ENCODE results near the gene KARS1.
"Not testable (repeated sequence)": the region's sequence is repeated elsewhere in the genome, so short reads cannot be mapped to it uniquely, and the experiment has no call there.

Gene KARS1

DNA sequence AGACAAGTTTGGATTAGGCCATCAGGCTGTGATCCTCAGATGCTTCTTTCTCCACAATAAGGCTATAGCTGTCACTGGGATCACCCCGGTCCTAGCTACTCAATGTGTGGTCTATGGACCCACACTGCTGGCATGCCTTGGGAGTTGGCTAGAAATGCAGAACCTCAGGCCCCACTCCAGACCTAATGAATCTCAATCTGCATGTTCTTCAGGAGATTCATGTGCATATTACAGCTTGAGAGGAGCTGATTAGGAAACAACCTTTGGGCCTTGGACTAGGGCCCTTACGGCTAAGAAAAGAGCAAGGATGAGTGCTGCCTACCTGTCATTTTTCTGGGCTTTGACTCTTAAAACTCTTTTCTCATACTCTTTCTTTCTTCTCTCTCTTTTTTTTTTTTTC, 31.8 kb downstream of the KARS1 start:
- no peak overlapping the region for H3K27ac Mint-ChIP-seq
- H3K27me3 Mint-ChIP-seq = no peaks in the 10 kb centered on the region
- H3K4me3 Mint-ChIP-seq = no peak overlapping the region
- H3K4me1 Mint-ChIP-seq (ENCODE audit: low read depth) = peaks cover 15% of the 10 kb centered on the region
- H3K9me3 Mint-ChIP-seq (ENCODE audit: low read depth) = no peaks in the 10 kb centered on the region
- H3K36me3 Mint-ChIP-seq = peaks cover 10% of the 10 kb centered on the region

- peaks cover 5% of the 10 kb centered on the region for H3K36me3 Mint-ChIP-seq
- no peak overlapping the region for H3K4me3 Mint-ChIP-seq
- no peak overlapping the region for H3K27ac Mint-ChIP-seq
- H3K27me3 Mint-ChIP-seq = no peaks in the 10 kb centered on the region
- H3K9me3 Mint-ChIP-seq (ENCODE audit: low read depth) = no peaks in the 10 kb centered on the region
- H3K4me1 Mint-ChIP-seq (ENCODE audit: low read depth) = peaks cover 8% of the 10 kb centered on the region
These were observed 33.2 kb downstream of the KARS1 start for GRCh38 chr16:75614066-75614897.

DNA sequence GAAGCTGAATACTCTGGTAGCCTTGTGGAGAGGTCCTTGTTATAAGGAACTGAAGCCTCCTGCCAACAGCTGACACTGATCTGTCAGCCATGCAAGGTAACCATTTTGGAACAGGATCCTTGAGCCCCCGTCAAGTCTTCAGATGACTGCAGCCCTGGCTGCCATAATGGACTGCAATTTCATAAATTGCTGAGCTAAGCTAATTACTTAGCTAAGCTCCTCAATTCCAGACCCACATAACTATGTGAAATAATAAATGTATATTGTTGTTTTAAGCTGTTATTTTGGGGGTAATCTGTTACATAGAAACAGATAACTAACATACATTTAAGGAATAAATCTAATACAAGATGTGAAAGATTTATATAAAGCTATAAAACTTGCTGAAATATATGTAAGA, 41.0 kb downstream of the KARS1 start:
- H3K9me3 Mint-ChIP-seq (ENCODE audit: low read depth) = peaks cover 9% of the 10 kb centered on the region
- H3K4me3 Mint-ChIP-seq = no peak overlapping the region
- H3K4me1 Mint-ChIP-seq (ENCODE audit: low read depth) = no peaks in the 10 kb centered on the region
- no peaks in the 10 kb centered on the region for H3K27me3 Mint-ChIP-seq
- peaks cover 27% of the 10 kb centered on the region for H3K36me3 Mint-ChIP-seq
- no peak overlapping the region for H3K27ac Mint-ChIP-seq

DNA sequence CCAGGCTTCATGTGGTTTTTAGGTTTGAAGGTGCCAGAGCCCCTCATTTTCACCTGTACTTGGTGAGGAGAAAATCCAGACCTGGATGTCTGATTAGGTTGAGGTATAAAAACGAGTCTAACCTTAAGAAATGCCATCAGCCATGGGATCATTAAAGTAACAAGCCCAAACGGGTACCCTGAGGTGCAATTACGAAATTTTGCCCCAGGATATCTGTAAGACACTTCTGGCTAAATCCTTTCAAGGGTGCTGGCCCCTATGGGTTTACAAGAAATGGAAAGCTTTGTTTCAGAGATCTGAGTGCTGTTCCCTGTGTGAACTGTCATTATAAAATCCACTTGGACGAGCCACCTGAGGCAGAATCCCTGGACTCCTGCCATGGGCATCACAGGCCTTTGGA, 44.2 kb downstream of the KARS1 start:
- no peaks in the 10 kb centered on the region for H3K27me3 Mint-ChIP-seq
- peaks cover 32% of the 10 kb centered on the region for H3K36me3 Mint-ChIP-seq
- H3K4me3 Mint-ChIP-seq = no peak overlapping the region
- H3K27ac Mint-ChIP-seq = no peak overlapping the region
- peaks cover 9% of the 10 kb centered on the region for H3K9me3 Mint-ChIP-seq (ENCODE audit: low read depth)
- no peaks in the 10 kb centered on the region for H3K4me1 Mint-ChIP-seq (ENCODE audit: low read depth)

DNA sequence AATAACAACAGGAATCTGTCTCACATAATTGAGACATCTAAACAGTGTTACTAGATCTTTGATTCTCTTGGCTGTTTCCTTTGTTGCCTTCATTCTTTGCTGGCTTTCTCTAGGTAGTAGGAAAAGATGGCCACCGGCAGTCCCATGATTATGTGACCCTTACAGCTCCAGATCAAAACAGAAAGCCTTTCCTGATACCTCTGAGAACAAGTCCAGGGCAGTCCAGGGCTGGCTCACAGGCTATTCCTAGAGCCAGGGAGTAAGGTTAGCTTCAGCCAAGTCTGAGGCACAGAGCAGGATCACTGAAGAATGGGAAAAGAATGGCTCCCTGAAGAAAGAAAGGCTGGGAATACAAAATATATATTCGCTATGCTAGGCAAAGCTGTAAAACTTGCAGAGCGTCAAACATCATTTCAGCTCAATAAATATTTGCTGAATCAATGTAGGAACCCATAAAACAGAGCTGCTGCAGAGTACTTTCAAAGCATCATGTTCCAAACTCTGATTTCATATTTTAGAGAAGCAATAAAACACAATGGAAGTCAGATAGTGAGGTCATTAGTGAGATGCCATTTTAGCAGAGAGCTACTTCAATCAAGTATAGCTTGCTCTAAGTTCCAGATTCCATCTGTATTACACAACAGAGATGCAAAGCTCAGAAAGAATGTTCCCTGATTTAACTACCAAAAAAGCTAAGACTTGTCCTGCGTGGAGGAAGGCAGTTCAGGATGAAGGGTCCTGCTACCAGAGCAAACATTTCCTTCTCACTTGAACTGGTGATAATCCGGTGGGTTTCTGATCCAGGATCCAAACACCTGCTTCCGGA, 47.8 kb downstream of the KARS1 start:
- Mint-ChIP-seq H3K27ac (no peak overlapping the region), H3K36me3 (peaks cover 38% of the 10 kb centered on the region), H3K27me3 (no peaks in the 10 kb centered on the region), H3K9me3 (ENCODE audit: low read depth) (peaks cover 9% of the 10 kb centered on the region), H3K4me3 (no peak overlapping the region), H3K4me1 (ENCODE audit: low read depth) (peaks cover 3% of the 10 kb centered on the region)

DNA sequence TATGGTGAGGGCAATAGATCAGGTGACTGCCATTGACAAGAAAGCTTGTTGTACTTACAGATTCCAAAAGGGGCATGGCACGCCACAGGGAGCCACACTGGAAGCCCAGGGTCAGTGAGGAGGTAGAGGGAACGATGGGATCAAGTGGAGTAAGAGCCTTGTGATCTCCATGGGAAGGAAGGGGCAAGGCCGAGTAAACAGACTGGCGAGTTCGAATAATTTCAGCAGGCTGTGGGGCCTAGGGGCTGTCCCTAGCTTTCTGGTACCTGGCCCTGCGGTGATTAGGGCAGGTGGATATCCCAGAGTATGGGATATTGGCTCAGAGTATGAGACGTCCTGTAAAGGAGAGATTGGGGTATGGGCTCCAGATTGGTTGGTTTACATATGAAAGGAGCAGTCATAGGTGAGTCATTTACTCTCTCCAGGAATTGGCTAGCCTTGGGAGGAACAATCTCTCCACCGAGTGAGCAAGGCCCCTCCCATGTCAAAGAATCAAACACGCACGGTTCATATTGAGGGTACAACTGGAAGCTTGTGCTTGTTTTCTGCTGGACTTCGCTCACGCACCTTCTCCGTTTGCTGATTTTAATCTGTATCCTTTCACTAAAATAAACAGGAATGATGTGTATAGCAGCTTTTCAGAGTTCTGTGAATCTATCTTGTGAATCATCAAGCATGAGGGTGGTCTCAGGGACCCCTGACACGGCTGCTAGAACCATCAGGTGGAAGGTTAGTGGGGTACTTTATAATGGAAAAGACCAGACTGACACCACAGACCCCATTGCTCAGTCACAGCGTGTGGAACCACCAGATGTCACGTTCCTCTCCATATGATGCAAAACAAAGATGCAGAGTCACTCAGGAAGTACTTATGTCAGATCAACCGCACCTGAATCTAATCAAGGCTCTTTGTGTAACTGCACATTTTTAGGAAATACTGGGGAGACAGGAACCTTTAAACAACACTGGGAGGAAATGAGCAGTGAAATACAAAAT, 53.3 kb downstream of the KARS1 start:
- Mint-ChIP-seq H3K36me3 (peaks cover 15% of the 10 kb centered on the region), H3K9me3 (ENCODE audit: low read depth) (no peaks in the 10 kb centered on the region), H3K27me3 (no peaks in the 10 kb centered on the region), H3K4me3 (no peak overlapping the region), H3K27ac (peak overlapping the region; percentile 41), H3K4me1 (ENCODE audit: low read depth) (peaks cover 10% of the 10 kb centered on the region)

DNA sequence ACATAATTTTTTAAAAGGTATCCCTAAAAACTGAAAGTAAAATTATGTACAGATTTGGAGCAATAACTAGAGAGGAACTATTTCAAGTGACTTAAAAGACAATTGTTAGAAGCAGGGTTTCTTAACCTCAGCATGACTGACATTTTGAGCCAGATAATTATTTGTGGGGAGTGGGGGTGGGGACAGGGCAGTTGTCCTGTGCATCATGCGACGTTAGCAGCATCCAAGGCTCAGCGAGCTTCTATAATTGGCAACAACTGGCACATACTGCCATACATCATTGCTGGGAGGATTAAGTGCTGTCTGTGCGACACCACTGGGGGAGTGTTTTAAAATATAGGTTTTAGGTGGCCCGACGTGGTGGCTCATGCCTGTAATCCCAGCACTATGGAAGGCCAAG, 54.2 kb downstream of the KARS1 start:
- no peak overlapping the region for H3K27ac Mint-ChIP-seq

GRCh38 chr16:75591927-75592326, 55.5 kb downstream of the KARS1 start:
- H3K36me3 Mint-ChIP-seq; H3K27ac Mint-ChIP-seq; H3K4me1 Mint-ChIP-seq (ENCODE audit: low read depth); H3K4me3 Mint-ChIP-seq; H3K27me3 Mint-ChIP-seq; H3K9me3 Mint-ChIP-seq (ENCODE audit: low read depth): not testable (repeated sequence)

More for the DNA sequence above, 54.2 kb downstream of the KARS1 start:
- Mint-ChIP-seq H3K4me3 (no peak overlapping the region), H3K9me3 (ENCODE audit: low read depth) (no peaks in the 10 kb centered on the region), H3K36me3 (peaks cover 15% of the 10 kb centered on the region), H3K27me3 (no peaks in the 10 kb centered on the region), H3K4me1 (ENCODE audit: low read depth) (peaks cover 10% of the 10 kb centered on the region)

DNA sequence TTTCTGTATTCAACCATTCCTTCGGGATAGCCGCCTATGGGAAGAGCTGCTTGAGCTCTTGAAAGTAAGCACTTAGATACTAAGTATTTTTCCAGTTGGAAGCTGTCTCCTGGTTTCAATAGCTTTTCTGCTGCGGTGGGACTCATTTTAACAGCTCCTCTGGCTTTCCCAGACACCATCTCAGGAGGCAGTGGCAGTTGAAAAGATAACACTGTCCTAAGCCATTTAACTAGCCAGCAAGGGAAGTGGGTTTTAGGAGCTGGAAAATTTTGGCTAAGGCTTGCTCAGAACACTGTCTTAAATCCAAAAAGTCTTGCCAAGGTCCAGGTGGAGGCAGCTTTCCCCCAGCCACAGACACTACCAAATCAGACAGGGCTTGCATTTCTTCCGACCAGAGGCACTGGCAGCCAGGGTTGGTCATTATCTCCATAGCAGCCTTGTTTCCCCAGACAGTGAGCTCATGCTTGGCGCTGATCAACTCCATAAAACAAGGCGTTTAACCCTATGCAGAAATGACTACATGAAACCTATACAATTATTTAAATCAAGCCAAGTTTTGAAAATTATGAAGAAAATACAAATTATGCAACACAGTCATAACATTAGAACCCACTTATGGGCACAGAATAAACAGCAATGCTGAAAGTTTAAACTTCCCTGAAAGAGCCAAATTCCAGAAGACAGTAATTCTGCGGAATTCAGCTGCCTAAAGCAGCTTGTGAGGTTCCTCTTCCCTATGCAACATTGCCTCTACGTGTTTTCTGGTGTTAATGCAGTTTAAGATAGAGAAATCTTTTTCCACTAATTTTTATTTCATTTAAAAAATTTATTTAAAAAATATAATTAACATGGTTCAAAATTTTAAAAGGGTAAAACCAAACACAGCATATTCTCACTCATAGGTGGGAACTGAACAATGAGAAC, 56.3 kb downstream of the KARS1 start:
- Mint-ChIP-seq H3K27me3 (no peaks in the 10 kb centered on the region), H3K27ac (no peak overlapping the region), H3K4me1 (ENCODE audit: low read depth) (peaks cover 10% of the 10 kb centered on the region), H3K9me3 (ENCODE audit: low read depth) (no peaks in the 10 kb centered on the region), H3K4me3 (no peak overlapping the region), H3K36me3 (peaks cover 5% of the 10 kb centered on the region)

DNA sequence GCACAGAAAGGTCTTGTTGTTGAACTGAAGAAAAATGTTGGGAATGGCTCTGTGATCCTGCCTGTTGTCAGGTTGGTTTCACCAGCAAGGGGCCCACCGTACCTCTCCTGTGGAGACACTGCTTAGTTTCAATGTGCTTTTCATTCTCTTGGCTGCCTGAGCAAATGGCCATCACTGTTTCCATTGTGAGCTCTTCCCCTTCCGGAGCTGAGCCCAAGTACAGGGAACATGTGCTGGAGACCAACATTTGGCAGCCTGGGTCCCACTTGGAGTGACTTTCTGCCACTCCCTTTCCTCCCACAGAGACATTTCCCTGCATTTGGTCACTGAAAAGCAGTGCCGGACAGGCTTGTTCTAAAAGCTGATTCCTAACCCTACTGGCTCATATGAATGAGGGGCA, 58.2 kb downstream of the KARS1 start:
- Mint-ChIP-seq H3K9me3 (ENCODE audit: low read depth) (no peaks in the 10 kb centered on the region), H3K27me3 (no peaks in the 10 kb centered on the region), H3K4me3 (no peak overlapping the region), H3K27ac (no peak overlapping the region), H3K4me1 (ENCODE audit: low read depth) (peaks cover 3% of the 10 kb centered on the region), H3K36me3 (no peaks in the 10 kb centered on the region)

- no peaks in the 10 kb centered on the region for H3K36me3 Mint-ChIP-seq
- H3K4me1 Mint-ChIP-seq (ENCODE audit: low read depth) = no peaks in the 10 kb centered on the region
- no peak overlapping the region for H3K27ac Mint-ChIP-seq
- H3K4me3 Mint-ChIP-seq = no peak overlapping the region
- no peaks in the 10 kb centered on the region for H3K9me3 Mint-ChIP-seq (ENCODE audit: low read depth)
- no peaks in the 10 kb centered on the region for H3K27me3 Mint-ChIP-seq
These were observed 58.7 kb downstream of the KARS1 start for GRCh38 chr16:75588716-75589115.

- Mint-ChIP-seq H3K36me3 (no peaks in the 10 kb centered on the region), H3K9me3 (ENCODE audit: low read depth) (no peaks in the 10 kb centered on the region), H3K4me1 (ENCODE audit: low read depth) (peaks cover 1% of the 10 kb centered on the region), H3K27me3 (no peaks in the 10 kb centered on the region), H3K27ac (peak overlapping the region; percentile 62), H3K4me3 (no peak overlapping the region)
These were observed 63.4 kb downstream of the KARS1 start for GRCh38 chr16:75584108-75584507.

GRCh38 chr16:75579281-75579834, 68.1 kb downstream of the KARS1 start:
- Mint-ChIP-seq H3K4me3 (no peak overlapping the region), H3K36me3 (no peaks in the 10 kb centered on the region), H3K9me3 (ENCODE audit: low read depth) (no peaks in the 10 kb centered on the region), H3K27me3 (no peaks in the 10 kb centered on the region), H3K27ac (peak overlapping the region; percentile 38), H3K4me1 (ENCODE audit: low read depth) (peaks cover 19% of the 10 kb centered on the region)

All from activated naive CD8-positive, alpha-beta T cell (primary cell).